Gastroesophageal sphincter (tissue), 4 donors: Measurements from ENCODE around the gene ELMOD3. TPM values are rescaled to one million over a fixed set of nuclear protein-coding genes. Genes with fewer than 3 reads are reported as not detected.
A peak's percentile ranks its signal among the peaks of the same experiment; 100 is the strongest.
"Not testable (repeated sequence)": the region's sequence is repeated elsewhere in the genome, so short reads cannot be mapped to it uniquely, and the experiment has no call there.

Experiments
- ATAC-seq: fragments of 150-250 bp; one replicate; pipeline ENCODE4 v1.9.1; 2016; ENCODE audit warnings: mild to moderate bottlenecking, moderate library complexity
- H3K27ac ChIP-seq, 4 donors: fragments of 200-600 bp; sonication (generic) in 3 of 4; 1 replicate in 3 of 4; 2 replicates in 1 of 4; pipeline ENCODE4 v1.5.1; 2016 to 2019
- H3K27me3 ChIP-seq: fragments of 200-600 bp; sonication (generic); one replicate; pipeline ENCODE4 v1.5.1; 2019
- H3K36me3 ChIP-seq, 2 donors: fragments of 200-600 bp; sonication (generic); one replicate each; pipeline ENCODE4 v1.5.1; 2019; ENCODE audit warnings: control low read depth in 1 of 2
- H3K4me1 ChIP-seq, 3 donors: fragments of 200-600 bp; sonication (generic); 1 replicate in 2 of 3; 2 replicates in 1 of 3; pipeline ENCODE4 v1.5.1; 2016 to 2019; ENCODE audit warnings: control low read depth in 2 of 3
- H3K4me3 ChIP-seq, 2 donors: fragments of 200-600 bp; sonication (generic); one replicate each; pipeline ENCODE4 v1.5.1; 2019; ENCODE audit warnings: mild to moderate bottlenecking in 1 of 2, moderate library complexity in 1 of 2
- H3K9me3 ChIP-seq, 3 donors: fragments of 200-600 bp; sonication (generic); one replicate each; pipeline ENCODE4 v1.5.1; 2017 to 2019; ENCODE audit warnings: control low read depth in 2 of 3
- EP300 ChIP-seq: sonication (generic); formaldehyde crosslinking; IDR thresholded peaks from one replicate; pipeline ENCODE4 v1.6.1; 2017; ENCODE audit warnings: antibody characterized with exemption, mild to moderate bottlenecking
- POLR2A ChIP-seq, 2 donors: fragments of 450-650 bp; IDR thresholded peaks; one replicate each; pipeline ENCODE4 v1.6.1; 2017; ENCODE audit warnings: antibody characterized with exemption in 2 of 2, mild to moderate bottlenecking in 2 of 2, moderate library complexity in 1 of 2
- POLR2AphosphoS5 ChIP-seq: sonication (generic); formaldehyde crosslinking; IDR thresholded peaks from one replicate; pipeline ENCODE4 v1.6.1; 2017; ENCODE audit warnings: antibody characterized with exemption
- WGBS, 2 donors: methylation state at CpG; one replicate each; pipeline ENCODE4 v1.1.5; 2018; ENCODE audit warnings: low coverage in 1 of 2; 5-methylcytosine and 5-hydroxymethylcytosine counted together
- total RNA-seq, 4 donors: library from RNA; depleted of rRNA; stranded (reverse); fragments of >200 nt; gene quantifications; one replicate each; pipeline ENCODE4 v1.1.0, GENCODE V29; 2016
- TF ChIP-seq, protein P1 (sequence below), 4 experiments: fragments of 200-600 bp in 2 of 4; fragments of 450-650 bp in 2 of 4; sonication (generic) in 1 of 4; IDR thresholded peaks; one replicate each; pipeline ENCODE4 v1.5.1; 2017 to 2019; ENCODE audit warnings: antibody characterized with exemption in 4 of 4, mild to moderate bottlenecking in 2 of 4, moderate library complexity in 2 of 4

ELMOD3 gene
- total RNA-seq, 4 donors from 2014 or later, result 12.4 to 25.8 (median 18.0) TPM

DNA sequence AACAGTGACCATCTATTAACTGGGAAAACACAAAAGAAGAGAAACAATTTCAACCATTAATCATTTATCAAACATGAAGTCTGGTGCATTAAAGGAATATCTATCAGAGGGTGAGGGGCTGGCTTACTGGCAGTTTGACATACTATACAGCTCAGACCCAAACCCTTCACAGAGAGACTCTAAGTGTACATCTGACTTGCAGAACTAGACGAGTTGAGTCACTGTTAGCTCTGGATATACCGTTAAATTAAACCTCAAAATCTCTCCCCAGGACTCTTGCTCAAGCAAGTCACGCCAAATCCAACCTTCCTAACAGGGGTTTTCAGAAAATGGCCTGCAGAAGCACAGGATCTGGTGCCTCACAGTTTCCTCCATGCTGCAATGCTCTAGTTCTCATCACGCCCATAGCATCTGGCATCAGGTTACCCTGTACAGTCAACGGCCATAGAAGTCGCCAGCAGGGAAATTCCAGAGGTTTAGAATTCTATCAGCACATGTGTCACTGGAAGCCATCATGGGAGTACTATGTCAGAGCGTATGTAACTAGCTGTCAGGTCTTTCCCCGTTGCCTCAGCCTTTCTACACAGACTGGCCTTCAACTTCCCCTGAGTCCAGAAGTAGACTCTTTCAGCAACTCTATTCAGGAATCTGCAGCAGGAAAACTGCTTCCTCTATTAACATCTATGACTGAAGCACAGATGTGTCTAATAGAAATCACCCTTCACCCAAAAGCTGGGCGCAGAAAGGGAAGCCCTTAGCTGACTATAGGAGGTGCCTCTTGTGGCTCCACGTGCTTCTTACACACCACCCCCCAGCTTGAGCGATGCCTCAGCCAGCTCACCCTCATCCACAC lies 36.1 kb upstream of the ELMOD3 start:
- H3K27ac ChIP-seq, result no peak overlapping the region
- H3K4me1 ChIP-seq, result peaks cover 4 to 50% (median 9%) of the 10 kb centered on the region in 3 donors
- H3K36me3 ChIP-seq, result peaks cover 0 to 95% of the 10 kb centered on the region in 2 donors
- no peaks in the 10 kb centered on the region for H3K9me3 ChIP-seq
- WGBS, 2 donors, result 68 to 70% methylated on average over 8 to 10 of the region's 11 CpGs
- H3K4me3 ChIP-seq, result no peak overlapping the region
- ATAC-seq, result peak; percentile 38
- TF ChIP-seq EP300 (no peak), POLR2AphosphoS5 (no peak), POLR2A (IDR thresholded peaks at IDR 0.05) (no peak)
- TF ChIP-seq, protein P1, sequence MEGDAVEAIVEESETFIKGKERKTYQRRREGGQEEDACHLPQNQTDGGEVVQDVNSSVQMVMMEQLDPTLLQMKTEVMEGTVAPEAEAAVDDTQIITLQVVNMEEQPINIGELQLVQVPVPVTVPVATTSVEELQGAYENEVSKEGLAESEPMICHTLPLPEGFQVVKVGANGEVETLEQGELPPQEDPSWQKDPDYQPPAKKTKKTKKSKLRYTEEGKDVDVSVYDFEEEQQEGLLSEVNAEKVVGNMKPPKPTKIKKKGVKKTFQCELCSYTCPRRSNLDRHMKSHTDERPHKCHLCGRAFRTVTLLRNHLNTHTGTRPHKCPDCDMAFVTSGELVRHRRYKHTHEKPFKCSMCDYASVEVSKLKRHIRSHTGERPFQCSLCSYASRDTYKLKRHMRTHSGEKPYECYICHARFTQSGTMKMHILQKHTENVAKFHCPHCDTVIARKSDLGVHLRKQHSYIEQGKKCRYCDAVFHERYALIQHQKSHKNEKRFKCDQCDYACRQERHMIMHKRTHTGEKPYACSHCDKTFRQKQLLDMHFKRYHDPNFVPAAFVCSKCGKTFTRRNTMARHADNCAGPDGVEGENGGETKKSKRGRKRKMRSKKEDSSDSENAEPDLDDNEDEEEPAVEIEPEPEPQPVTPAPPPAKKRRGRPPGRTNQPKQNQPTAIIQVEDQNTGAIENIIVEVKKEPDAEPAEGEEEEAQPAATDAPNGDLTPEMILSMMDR (IDR thresholded peaks at IDR 0.05), result no peak
- no peaks in the 10 kb centered on the region for H3K27me3 ChIP-seq

DNA sequence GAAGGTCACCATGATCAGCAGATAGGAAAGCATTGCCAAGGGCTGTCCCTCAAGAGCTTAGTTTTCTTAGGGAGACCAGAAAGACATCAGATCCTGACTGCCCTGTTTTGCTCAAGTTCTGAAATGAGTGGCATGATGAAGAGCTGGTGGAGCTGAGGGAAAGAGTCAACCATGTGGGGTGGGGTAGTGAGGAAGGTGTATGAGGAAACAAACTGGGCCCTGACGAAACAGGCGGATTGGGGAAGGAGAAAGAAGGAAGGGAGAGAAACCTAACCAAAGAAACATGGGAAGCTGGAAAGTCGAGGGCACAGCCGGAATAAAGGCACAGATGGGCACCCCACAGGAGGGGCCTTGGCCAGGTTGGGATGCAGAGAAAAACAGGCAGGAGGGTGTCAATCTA lies 34.8 kb upstream of the ELMOD3 start:
- no peak overlapping the region for H3K27ac ChIP-seq
- peaks cover 6 to 63% (median 22%) of the 10 kb centered on the region in 3 donors for H3K4me1 ChIP-seq
- ATAC-seq, result no peak
- TF ChIP-seq EP300 (no peak), POLR2A (IDR thresholded peaks at IDR 0.05) (no peak), POLR2AphosphoS5 (no peak)
- TF ChIP-seq, protein P1 (IDR thresholded peaks at IDR 0.05), result no peak
- WGBS, 2 donors, result 80 to 87% methylated on average over 2 to 4 of the region's 4 CpGs
- no peak overlapping the region for H3K4me3 ChIP-seq
- no peaks in the 10 kb centered on the region for H3K9me3 ChIP-seq
- no peaks in the 10 kb centered on the region for H3K27me3 ChIP-seq
- peaks cover 2 to 95% of the 10 kb centered on the region in 2 donors for H3K36me3 ChIP-seq

DNA sequence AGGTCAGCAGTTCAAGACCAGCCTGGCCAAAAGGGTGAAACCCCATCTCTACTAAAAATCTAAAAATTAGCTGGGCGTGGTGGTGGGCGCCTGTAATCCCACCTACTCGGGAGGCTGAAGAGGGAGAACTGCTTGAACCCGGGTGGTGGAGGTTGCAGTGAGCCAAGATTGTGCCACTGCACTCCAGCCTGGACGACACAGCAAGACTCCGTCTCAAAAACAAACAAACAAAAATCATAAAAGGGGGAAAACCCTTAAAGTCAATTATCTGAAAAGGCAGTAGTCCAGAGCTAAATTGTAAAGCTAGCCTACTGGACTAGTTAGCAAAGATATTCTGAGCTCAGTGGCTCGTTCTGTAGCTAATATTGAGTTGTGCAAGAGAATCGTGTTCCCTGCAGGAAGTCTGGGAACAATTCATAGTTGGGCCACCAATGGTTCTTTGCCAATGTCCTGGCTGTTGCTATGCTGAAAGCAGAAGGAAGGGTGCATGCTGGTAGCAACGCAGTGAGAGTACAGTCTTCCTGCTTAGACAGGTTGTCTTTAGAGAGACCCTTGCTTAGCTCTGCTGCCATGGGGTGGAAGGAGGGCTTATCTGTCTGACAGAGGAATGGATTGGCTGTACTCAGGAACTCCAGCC lies 31.1 kb upstream of the ELMOD3 start:
- Histone ChIP-seq H3K27ac (no peak overlapping the region), H3K36me3 (peaks cover 2 to 64% of the 10 kb centered on the region in 2 donors), H3K27me3 (no peaks in the 10 kb centered on the region), H3K4me3 (no peak overlapping the region), H3K9me3 (no peaks in the 10 kb centered on the region), H3K4me1 (peaks cover 7 to 84% (median 41%) of the 10 kb centered on the region in 3 donors)
- TF ChIP-seq, protein P1 (IDR thresholded peaks at IDR 0.05), result no peak
- no peak for TF ChIP-seq EP300
- no peak for TF ChIP-seq POLR2AphosphoS5
- no peak for TF ChIP-seq POLR2A (IDR thresholded peaks at IDR 0.05)
- ATAC-seq, result no peak
- WGBS, 2 donors, result 73 to 89% methylated on average over 4 to 8 of the region's 9 CpGs

DNA sequence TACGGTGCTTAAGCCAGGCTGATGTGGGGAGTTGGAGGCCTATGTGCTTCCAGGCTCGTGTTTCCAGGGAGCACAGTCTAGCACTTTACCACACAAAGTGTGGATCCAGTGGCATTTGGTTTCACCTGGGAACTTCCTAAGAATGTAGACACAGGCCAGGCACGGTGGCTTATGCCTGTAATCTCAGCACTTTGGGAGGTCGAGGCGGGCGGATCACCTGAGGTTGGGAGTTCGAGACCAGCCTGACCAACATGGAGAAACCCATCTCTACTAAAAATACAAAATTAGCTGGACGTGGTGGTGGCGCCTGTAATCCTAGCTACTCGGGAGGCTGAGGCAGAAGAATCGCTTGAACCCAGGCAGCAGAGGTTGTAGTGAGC lies 30.6 kb upstream of the ELMOD3 start:
- peaks cover 2 to 59% of the 10 kb centered on the region in 2 donors for H3K36me3 ChIP-seq
- peaks cover 7 to 84% (median 41%) of the 10 kb centered on the region in 3 donors for H3K4me1 ChIP-seq
- ATAC-seq, H3K27ac ChIP-seq, H3K4me3 ChIP-seq, H3K9me3 ChIP-seq, H3K27me3 ChIP-seq: not testable (repeated sequence)
- 100% methylated on average over 3 of the region's 11 CpGs; no CpG with 5 or more reads in 1 of the 2 donors for WGBS, 2 donors

DNA sequence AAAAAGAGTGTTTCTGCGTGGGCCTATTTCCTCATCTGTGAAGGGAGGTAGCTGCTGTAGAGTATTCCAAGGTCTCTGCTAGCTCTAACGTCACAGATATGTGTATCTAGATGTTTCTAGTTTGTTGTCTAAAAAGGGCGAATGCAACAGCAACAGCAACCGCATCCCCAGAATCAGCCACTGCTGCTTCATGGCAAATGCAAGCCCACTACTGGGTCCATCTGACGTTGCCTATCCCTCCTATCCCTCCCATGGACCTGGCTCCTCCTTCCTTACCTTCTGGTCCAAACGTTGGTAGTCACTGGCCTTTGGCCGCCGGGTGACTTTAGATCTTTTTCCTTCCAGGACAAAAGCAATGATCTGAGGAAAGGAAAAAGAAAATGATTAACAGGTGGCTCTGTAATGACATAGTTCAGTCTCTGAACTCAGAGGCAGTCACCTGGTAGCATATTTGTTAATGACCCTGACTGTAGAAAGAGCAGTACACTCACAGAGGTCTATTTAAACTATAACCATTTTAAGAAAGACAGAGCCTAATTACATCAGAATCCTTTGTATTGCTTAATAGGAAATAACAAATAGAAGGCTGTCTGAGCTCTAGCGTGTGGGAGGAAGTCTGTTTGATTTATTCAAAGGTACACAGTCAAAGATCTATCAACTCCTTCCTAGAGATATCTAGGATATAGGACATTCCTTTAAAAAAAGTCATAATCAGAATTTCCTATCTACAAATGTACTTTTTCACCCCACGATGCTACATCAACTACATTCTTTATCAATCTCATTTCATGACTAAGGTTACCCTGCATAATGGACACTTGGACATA lies 29.7 kb upstream of the ELMOD3 start:
- ATAC-seq, result no peak
- peak overlapping the region; percentile 73 to 83 for H3K4me3 ChIP-seq
- peaks cover 2 to 51% of the 10 kb centered on the region in 2 donors for H3K36me3 ChIP-seq
- H3K9me3 ChIP-seq, result no peaks in the 10 kb centered on the region
- WGBS, 2 donors, result 50 to 58% methylated on average over 5 to 6 of the region's 10 CpGs
- H3K27me3 ChIP-seq, result no peaks in the 10 kb centered on the region
- no peak for TF ChIP-seq POLR2A (IDR thresholded peaks at IDR 0.05)
- TF ChIP-seq, protein P1 (IDR thresholded peaks at IDR 0.05), result no peak
- TF ChIP-seq POLR2AphosphoS5, result no peak
- no peak for TF ChIP-seq EP300
- H3K4me1 ChIP-seq, result peaks cover 7 to 79% (median 41%) of the 10 kb centered on the region in 3 donors
- H3K27ac ChIP-seq, result no peak overlapping the region
